ENCODE data around the gene SCLT1.

SCLT1 gene

GRCh38 chr4:129043523-129043922 is 49.8 kb downstream of the SCLT1 start:
- H3K4me1 Mint-ChIP-seq (ENCODE audit: low read depth) = peaks cover 8% of the 10 kb centered on the region
- no peak overlapping the region for H3K27ac Mint-ChIP-seq
- H3K4me3 Mint-ChIP-seq = no peak overlapping the region
- peaks cover 6% of the 10 kb centered on the region for H3K9me3 Mint-ChIP-seq
- peaks cover 6% of the 10 kb centered on the region for H3K36me3 Mint-ChIP-seq (ENCODE audit: low read depth)
- no peaks in the 10 kb centered on the region for H3K27me3 Mint-ChIP-seq (ENCODE audit: low read depth)

- no peaks in the 10 kb centered on the region for H3K27me3 Mint-ChIP-seq (ENCODE audit: low read depth)
- H3K4me1 Mint-ChIP-seq (ENCODE audit: low read depth) = peaks cover 1% of the 10 kb centered on the region
- H3K27ac Mint-ChIP-seq = no peak overlapping the region
- H3K36me3 Mint-ChIP-seq (ENCODE audit: low read depth) = peaks cover 8% of the 10 kb centered on the region
- no peaks in the 10 kb centered on the region for H3K9me3 Mint-ChIP-seq
- no peak overlapping the region for H3K4me3 Mint-ChIP-seq
Observed at GRCh38 chr4:129040471-129040870, 52.9 kb downstream of the SCLT1 start.

DNA sequence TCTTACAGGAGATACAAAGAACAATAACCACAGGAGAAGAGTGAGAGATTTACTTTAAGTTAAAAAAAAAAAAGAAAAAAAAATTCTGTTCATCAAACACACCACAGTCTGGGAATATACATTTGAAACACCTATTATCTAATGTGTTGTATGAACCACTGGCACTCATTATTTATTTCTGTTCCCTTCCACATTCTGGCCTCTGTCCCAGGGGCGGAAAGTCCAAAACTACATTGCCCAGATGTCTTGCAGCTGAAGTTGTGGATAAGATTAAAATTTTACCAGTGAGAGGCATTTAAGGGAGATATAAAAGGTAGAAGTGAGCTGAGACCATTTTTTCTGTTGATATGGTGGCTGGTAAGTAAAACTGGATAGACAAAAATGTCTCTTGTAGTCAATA is 56.2 kb downstream of the SCLT1 start:
- no peak overlapping the region for H3K4me3 Mint-ChIP-seq
- H3K36me3 Mint-ChIP-seq (ENCODE audit: low read depth) = peaks cover 22% of the 10 kb centered on the region
- H3K27ac Mint-ChIP-seq = no peak overlapping the region
- peaks cover 3% of the 10 kb centered on the region for H3K4me1 Mint-ChIP-seq (ENCODE audit: low read depth)
- no peaks in the 10 kb centered on the region for H3K27me3 Mint-ChIP-seq (ENCODE audit: low read depth)
- peaks cover 3% of the 10 kb centered on the region for H3K9me3 Mint-ChIP-seq

GRCh38 chr4:129014566-129015509 is 78.5 kb downstream of the SCLT1 start:
- Mint-ChIP-seq H3K27me3 (ENCODE audit: low read depth) (no peaks in the 10 kb centered on the region), H3K27ac (no peak overlapping the region), H3K9me3 (peaks cover 57% of the 10 kb centered on the region), H3K4me1 (ENCODE audit: low read depth) (no peaks in the 10 kb centered on the region), H3K36me3 (ENCODE audit: low read depth) (peaks cover 44% of the 10 kb centered on the region), H3K4me3 (no peak overlapping the region)

GRCh38 chr4:129008096-129008495 is 85.2 kb downstream of the SCLT1 start:
- Mint-ChIP-seq H3K27ac (no peak overlapping the region), H3K4me1 (ENCODE audit: low read depth) (no peaks in the 10 kb centered on the region), H3K4me3 (no peak overlapping the region), H3K36me3 (ENCODE audit: low read depth) (peaks cover 24% of the 10 kb centered on the region), H3K9me3 (peaks cover 61% of the 10 kb centered on the region), H3K27me3 (ENCODE audit: low read depth) (no peaks in the 10 kb centered on the region)

- no peak overlapping the region for H3K4me3 Mint-ChIP-seq
- no peaks in the 10 kb centered on the region for H3K27me3 Mint-ChIP-seq (ENCODE audit: low read depth)
- no peaks in the 10 kb centered on the region for H3K4me1 Mint-ChIP-seq (ENCODE audit: low read depth)
- no peak overlapping the region for H3K27ac Mint-ChIP-seq
- peaks cover 37% of the 10 kb centered on the region for H3K36me3 Mint-ChIP-seq (ENCODE audit: low read depth)
- H3K9me3 Mint-ChIP-seq = peaks cover 8% of the 10 kb centered on the region
Observed at GRCh38 chr4:128986908-128987307, 106.4 kb downstream of the SCLT1 start.

DNA sequence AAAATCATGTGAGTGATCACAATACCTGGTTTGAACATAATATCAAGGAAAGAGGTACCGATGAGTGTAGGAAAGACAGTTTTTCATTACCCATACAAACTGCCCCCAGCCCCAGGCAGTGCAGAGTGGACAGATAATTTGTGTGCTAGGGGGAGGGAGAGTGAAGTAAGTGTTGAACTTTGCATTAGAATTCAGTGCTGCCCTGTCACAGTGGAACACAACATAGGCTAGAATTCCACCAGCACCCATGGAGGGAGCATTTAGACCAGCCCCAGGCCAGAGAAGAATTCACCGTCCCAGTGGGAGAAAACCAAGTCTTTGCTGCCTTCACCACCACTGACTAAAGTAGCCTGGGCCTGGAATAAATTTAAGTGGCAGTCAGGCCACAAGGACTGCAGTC is 107.3 kb downstream of the SCLT1 start:
- peaks cover 8% of the 10 kb centered on the region for H3K9me3 Mint-ChIP-seq

GRCh38 chr4:128983771-128984485 is 109.4 kb downstream of the SCLT1 start:
- H3K4me1 Mint-ChIP-seq (ENCODE audit: low read depth) = no peaks in the 10 kb centered on the region
- peaks cover 20% of the 10 kb centered on the region for H3K36me3 Mint-ChIP-seq (ENCODE audit: low read depth)
- H3K9me3 Mint-ChIP-seq = peaks cover 6% of the 10 kb centered on the region
- no peak overlapping the region for H3K4me3 Mint-ChIP-seq
- H3K27me3 Mint-ChIP-seq (ENCODE audit: low read depth) = no peaks in the 10 kb centered on the region
- no peak overlapping the region for H3K27ac Mint-ChIP-seq

More for the DNA sequence above, 107.3 kb downstream of the SCLT1 start:
- Mint-ChIP-seq H3K27ac (no peak overlapping the region), H3K4me3 (no peak overlapping the region), H3K36me3 (ENCODE audit: low read depth) (peaks cover 35% of the 10 kb centered on the region), H3K4me1 (ENCODE audit: low read depth) (no peaks in the 10 kb centered on the region), H3K27me3 (ENCODE audit: low read depth) (no peaks in the 10 kb centered on the region)

DNA sequence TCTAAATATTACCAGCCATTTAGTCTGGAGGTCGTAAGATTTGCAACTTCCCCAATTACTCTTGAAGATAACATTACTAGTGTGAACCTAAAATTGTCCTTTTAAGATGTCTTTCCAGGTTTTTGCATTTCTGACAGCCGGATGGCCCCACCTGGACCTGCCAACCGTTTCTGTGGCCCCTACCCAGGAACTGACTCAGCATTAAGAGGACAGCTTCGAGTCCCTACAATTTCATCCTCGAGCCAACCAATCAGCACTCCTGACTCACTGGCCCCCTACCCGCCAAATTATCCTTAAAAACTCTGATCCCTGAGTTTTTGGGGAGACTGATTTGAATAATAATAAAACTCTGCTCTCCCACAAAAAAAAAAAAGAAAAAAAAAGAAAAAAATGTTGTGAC is 112.0 kb downstream of the SCLT1 start:
- Mint-ChIP-seq H3K9me3 (no peaks in the 10 kb centered on the region), H3K4me3 (no peak overlapping the region), H3K36me3 (ENCODE audit: low read depth) (peaks cover 7% of the 10 kb centered on the region), H3K4me1 (ENCODE audit: low read depth) (no peaks in the 10 kb centered on the region), H3K27me3 (ENCODE audit: low read depth) (no peaks in the 10 kb centered on the region), H3K27ac (no peak overlapping the region)

DNA sequence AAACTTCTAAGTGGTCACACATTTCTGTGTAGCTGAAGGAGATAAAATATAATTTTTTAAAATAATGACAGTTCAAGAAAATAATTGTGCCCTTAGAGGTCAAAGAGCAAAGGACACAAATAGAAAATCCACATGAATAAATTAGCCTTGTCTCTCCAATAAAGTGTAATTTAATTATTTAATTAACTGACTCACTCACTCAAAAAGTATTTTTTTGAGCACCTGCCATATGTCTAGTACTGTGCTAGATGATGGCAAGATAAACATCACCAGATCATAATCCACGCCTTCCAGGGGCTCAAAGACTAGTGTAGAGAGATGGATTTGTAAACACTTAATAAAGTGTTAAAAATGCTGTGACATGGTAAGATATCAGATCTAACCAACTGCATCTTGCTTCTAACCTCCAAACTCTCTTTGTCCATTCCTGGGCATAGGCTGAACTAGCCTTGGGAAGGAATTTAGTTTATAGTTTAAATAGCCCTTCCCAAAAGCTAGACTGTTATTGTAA is 112.5 kb downstream of the SCLT1 start:
- H3K36me3 Mint-ChIP-seq (ENCODE audit: low read depth) = peaks cover 6% of the 10 kb centered on the region
- H3K9me3 Mint-ChIP-seq = no peaks in the 10 kb centered on the region
- H3K4me3 Mint-ChIP-seq = no peak overlapping the region
- H3K27ac Mint-ChIP-seq = no peak overlapping the region
- H3K4me1 Mint-ChIP-seq (ENCODE audit: low read depth) = no peaks in the 10 kb centered on the region
- no peaks in the 10 kb centered on the region for H3K27me3 Mint-ChIP-seq (ENCODE audit: low read depth)

GRCh38 chr4:128979934-128980333 is 113.4 kb downstream of the SCLT1 start:
- H3K4me3 Mint-ChIP-seq = no peak overlapping the region
- no peaks in the 10 kb centered on the region for H3K4me1 Mint-ChIP-seq (ENCODE audit: low read depth)
- H3K9me3 Mint-ChIP-seq = no peaks in the 10 kb centered on the region
- no peak overlapping the region for H3K27ac Mint-ChIP-seq
- peaks cover 3% of the 10 kb centered on the region for H3K36me3 Mint-ChIP-seq (ENCODE audit: low read depth)
- H3K27me3 Mint-ChIP-seq (ENCODE audit: low read depth) = no peaks in the 10 kb centered on the region

DNA sequence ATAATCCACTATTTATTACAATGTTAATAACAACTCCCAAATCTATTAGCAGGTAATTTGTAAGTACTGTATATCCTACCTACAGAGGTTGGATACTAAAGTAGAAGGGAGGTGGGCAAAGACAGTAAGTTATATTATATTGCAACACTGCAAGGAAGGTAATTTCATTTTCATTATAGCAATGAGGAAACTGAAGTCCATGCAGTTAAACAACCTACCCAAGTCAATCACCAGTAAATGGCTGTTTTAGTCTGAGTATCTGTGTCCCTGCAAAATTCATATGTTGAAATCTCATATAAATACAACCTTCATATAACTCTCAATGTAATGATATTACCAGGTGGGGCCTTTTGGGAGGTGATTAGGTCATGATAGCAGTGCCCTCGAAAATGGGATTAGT is 114.4 kb downstream of the SCLT1 start:
- no peaks in the 10 kb centered on the region for H3K27me3 Mint-ChIP-seq (ENCODE audit: low read depth)
- H3K27ac Mint-ChIP-seq = no peak overlapping the region
- no peak overlapping the region for H3K4me3 Mint-ChIP-seq
- no peaks in the 10 kb centered on the region for H3K9me3 Mint-ChIP-seq
- H3K36me3 Mint-ChIP-seq (ENCODE audit: low read depth) = peaks cover 3% of the 10 kb centered on the region
- H3K4me1 Mint-ChIP-seq (ENCODE audit: low read depth) = no peaks in the 10 kb centered on the region

- H3K4me3 Mint-ChIP-seq = no peak overlapping the region
- H3K27ac Mint-ChIP-seq = no peak overlapping the region
- no peaks in the 10 kb centered on the region for H3K4me1 Mint-ChIP-seq (ENCODE audit: low read depth)
- no peaks in the 10 kb centered on the region for H3K9me3 Mint-ChIP-seq
- peaks cover 4% of the 10 kb centered on the region for H3K36me3 Mint-ChIP-seq (ENCODE audit: low read depth)
- no peaks in the 10 kb centered on the region for H3K27me3 Mint-ChIP-seq (ENCODE audit: low read depth)
Observed at GRCh38 chr4:128974136-128974581, 119.2 kb downstream of the SCLT1 start.

- H3K36me3 Mint-ChIP-seq (ENCODE audit: low read depth) = peaks cover 10% of the 10 kb centered on the region
Observed at GRCh38 chr4:128973384-128973783, 120.0 kb downstream of the SCLT1 start.

DNA sequence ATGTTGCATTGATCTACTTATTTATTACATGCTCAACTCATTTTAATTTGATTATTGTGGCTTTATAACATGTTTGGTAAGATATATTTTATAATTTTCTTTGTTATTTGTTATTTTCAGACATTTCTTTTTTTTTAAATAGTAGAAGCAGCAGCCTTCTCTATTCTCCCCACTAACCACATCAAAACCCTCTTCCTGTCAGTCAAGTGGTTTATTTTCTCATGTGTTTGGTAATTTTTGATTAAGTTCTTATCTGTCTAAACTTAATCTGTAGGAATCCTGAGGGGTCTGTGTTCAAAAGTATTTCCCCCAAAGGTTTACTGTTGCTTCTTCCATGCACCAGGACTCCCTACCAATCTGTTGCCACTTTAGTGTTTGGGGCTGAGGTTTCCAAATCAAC is 131.9 kb downstream of the SCLT1 start:
- no peak overlapping the region for H3K4me3 Mint-ChIP-seq
- peaks cover 36% of the 10 kb centered on the region for H3K36me3 Mint-ChIP-seq (ENCODE audit: low read depth)
- no peak overlapping the region for H3K27ac Mint-ChIP-seq
- no peaks in the 10 kb centered on the region for H3K9me3 Mint-ChIP-seq
- H3K27me3 Mint-ChIP-seq (ENCODE audit: low read depth) = no peaks in the 10 kb centered on the region
- peaks cover 4% of the 10 kb centered on the region for H3K4me1 Mint-ChIP-seq (ENCODE audit: low read depth)

More at GRCh38 chr4:128973384-128973783, 120.0 kb downstream of the SCLT1 start:
- H3K27ac Mint-ChIP-seq = no peak overlapping the region
- no peaks in the 10 kb centered on the region for H3K4me1 Mint-ChIP-seq (ENCODE audit: low read depth)
- no peaks in the 10 kb centered on the region for H3K9me3 Mint-ChIP-seq
- no peaks in the 10 kb centered on the region for H3K27me3 Mint-ChIP-seq (ENCODE audit: low read depth)
- no peak overlapping the region for H3K4me3 Mint-ChIP-seq
